SK-N-SH (cell line): Measurements from ENCODE around the gene CCT6A.

Experiments used
- CHD2 ChIP-seq: fragments of 150-350 bp; IDR thresholded peaks from 2 replicates; pipeline ENCODE4 v1.6.1; 2018; ENCODE audit warnings: low read length; ENCODE audit not compliant: partially characterized antibody
- EZH2phosphoT487 ChIP-seq: fragments of 200-600 bp; sonication (generic); IDR thresholded peaks from 2 replicates; pipeline ENCODE4 v1.6.1; 2017; ENCODE audit warnings: low read depth, mixed run types, mild to moderate bottlenecking, antibody characterized with exemption, moderate library complexity, borderline replicate concordance
- GABPA ChIP-seq: IDR thresholded peaks from 2 replicates; pipeline ENCODE4 v1.4.0; 2012; ENCODE audit warnings: low read depth, mild to moderate bottlenecking
- JUND ChIP-seq: IDR thresholded peaks from 2 replicates; pipeline ENCODE4 v1.4.0; 2012
- MXI1 ChIP-seq: IDR thresholded peaks from 2 replicates; pipeline ENCODE4 v1.6.1; 2012; ENCODE audit warnings: mild to moderate bottlenecking, low read depth, low read length, improper control_type of control experiment
- RFX5 ChIP-seq: IDR thresholded peaks from 2 replicates; pipeline ENCODE4 v1.6.1; 2012; ENCODE audit warnings: mild to moderate bottlenecking, improper control_type of control experiment, low read length
- SIN3A ChIP-seq: IDR thresholded peaks from 2 replicates; pipeline ENCODE4 v1.6.1; 2012; ENCODE audit warnings: low read depth, mild to moderate bottlenecking, low read length, moderate library complexity, borderline replicate concordance
- TAF1 ChIP-seq: IDR thresholded peaks from 2 replicates; pipeline ENCODE4 v1.6.1; 2012; ENCODE audit warnings: low read depth, mild to moderate bottlenecking, low read length, moderate library complexity, borderline replicate concordance
- TCF12 ChIP-seq: IDR thresholded peaks from 2 replicates; pipeline ENCODE4 v1.4.0; 2012
- TF ChIP-seq, protein P1 (sequence below): fragments of 200-600 bp; sonication (generic); IDR thresholded peaks from 2 replicates; pipeline ENCODE4 v1.6.1; 2017; ENCODE audit warnings: antibody characterized with exemption, mild to moderate bottlenecking, moderate library complexity
- TF ChIP-seq, protein P2 (sequence below): fragments of 150-350 bp; IDR thresholded peaks from 2 replicates; pipeline ENCODE4 v1.6.1; 2017; ENCODE audit warnings: antibody characterized with exemption, low read length, low read depth, borderline replicate concordance

DNA sequence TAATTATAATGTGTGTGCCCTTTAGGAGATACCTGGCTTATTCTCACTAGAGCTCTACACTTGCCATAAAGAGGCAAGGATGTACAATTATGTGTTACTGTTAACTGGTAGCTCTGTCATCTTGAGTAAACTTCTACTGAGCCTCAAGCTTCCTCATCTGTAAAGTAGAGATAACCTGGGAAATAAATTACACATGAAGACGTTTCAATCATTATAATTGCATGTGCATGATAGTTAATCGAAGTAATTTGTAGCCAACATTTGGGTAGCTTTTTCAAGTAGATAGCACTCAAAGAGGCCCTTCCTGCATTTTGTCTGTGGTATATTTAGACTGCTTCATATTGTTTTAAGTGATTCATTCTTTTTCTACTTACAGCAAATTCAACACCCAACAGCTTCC lies 2.4 kb downstream of the CCT6A start:
- TF ChIP-seq JUND, result no peak
- TF ChIP-seq, protein P1, sequence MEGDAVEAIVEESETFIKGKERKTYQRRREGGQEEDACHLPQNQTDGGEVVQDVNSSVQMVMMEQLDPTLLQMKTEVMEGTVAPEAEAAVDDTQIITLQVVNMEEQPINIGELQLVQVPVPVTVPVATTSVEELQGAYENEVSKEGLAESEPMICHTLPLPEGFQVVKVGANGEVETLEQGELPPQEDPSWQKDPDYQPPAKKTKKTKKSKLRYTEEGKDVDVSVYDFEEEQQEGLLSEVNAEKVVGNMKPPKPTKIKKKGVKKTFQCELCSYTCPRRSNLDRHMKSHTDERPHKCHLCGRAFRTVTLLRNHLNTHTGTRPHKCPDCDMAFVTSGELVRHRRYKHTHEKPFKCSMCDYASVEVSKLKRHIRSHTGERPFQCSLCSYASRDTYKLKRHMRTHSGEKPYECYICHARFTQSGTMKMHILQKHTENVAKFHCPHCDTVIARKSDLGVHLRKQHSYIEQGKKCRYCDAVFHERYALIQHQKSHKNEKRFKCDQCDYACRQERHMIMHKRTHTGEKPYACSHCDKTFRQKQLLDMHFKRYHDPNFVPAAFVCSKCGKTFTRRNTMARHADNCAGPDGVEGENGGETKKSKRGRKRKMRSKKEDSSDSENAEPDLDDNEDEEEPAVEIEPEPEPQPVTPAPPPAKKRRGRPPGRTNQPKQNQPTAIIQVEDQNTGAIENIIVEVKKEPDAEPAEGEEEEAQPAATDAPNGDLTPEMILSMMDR, result no peak
- TF ChIP-seq MXI1, result no peak
- no peak for TF ChIP-seq RFX5
- TF ChIP-seq SIN3A, result no peak
- no peak for TF ChIP-seq EZH2phosphoT487
- TF ChIP-seq, protein P2, sequence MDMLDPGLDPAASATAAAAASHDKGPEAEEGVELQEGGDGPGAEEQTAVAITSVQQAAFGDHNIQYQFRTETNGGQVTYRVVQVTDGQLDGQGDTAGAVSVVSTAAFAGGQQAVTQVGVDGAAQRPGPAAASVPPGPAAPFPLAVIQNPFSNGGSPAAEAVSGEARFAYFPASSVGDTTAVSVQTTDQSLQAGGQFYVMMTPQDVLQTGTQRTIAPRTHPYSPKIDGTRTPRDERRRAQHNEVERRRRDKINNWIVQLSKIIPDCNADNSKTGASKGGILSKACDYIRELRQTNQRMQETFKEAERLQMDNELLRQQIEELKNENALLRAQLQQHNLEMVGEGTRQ, result no peak
- no peak for TF ChIP-seq GABPA
- no peak for TF ChIP-seq CHD2
- TF ChIP-seq TCF12, result no peak
- TF ChIP-seq TAF1, result no peak
